Measurements from ENCODE around the gene SH3PXD2B. TPM values are rescaled to one million over a fixed set of nuclear protein-coding genes. Genes with fewer than 3 reads are reported as not detected.

SH3PXD2B gene
- 0.06 TPM for polyA plus RNA-seq (2012; ENCODE audit: low read depth, missing spikeins)

GRCh38 chr5:172454358-172455086, at the start of gene SH3PXD2B:
Gene SH3PXD2B (minus strand): TSS chr5:172454525. CDS start chr5:172454352, 173 bp downstream.
- no peak for FAIRE-seq
- peak; percentile 51 for DNase-seq (ENCODE audit: insufficient read length, low spot score)
- TF ChIP-seq SPI1 (IDR thresholded peaks at IDR 0.05; ENCODE audit: low read depth, low read length): no peak
- TF ChIP-seq TAF1 (IDR thresholded peaks at IDR 0.05; ENCODE audit: low read depth, low read length): no peak
- no peak for TF ChIP-seq POU2F2 (IDR thresholded peaks at IDR 0.05; ENCODE audit: low read depth, low read length)
- TF ChIP-seq POLR2A (IDR thresholded peaks at IDR 0.05; ENCODE audit: low read depth, low read length): no peak
- TF ChIP-seq POLR2AphosphoS5 (IDR thresholded peaks at IDR 0.05; ENCODE audit: low read depth, low read length): no peak
- no peak for TF ChIP-seq PAX5 (IDR thresholded peaks at IDR 0.05; ENCODE audit: insufficient read depth, low read length, severe bottlenecking)

- FAIRE-seq (no peak), DNase-seq (ENCODE audit: insufficient read length, low spot score) (no peak)
- TF ChIP-seq SPI1 (IDR thresholded peaks at IDR 0.05; ENCODE audit: low read depth, low read length): no peak
- TF ChIP-seq PAX5 (IDR thresholded peaks at IDR 0.05; ENCODE audit: insufficient read depth, low read length, severe bottlenecking): no peak
- TF ChIP-seq TAF1 (IDR thresholded peaks at IDR 0.05; ENCODE audit: low read depth, low read length): no peak
- no peak for TF ChIP-seq POU2F2 (IDR thresholded peaks at IDR 0.05; ENCODE audit: low read depth, low read length)
- TF ChIP-seq POLR2AphosphoS5 (IDR thresholded peaks at IDR 0.05; ENCODE audit: low read depth, low read length): no peak
- TF ChIP-seq POLR2A (IDR thresholded peaks at IDR 0.05; ENCODE audit: low read depth, low read length): no peak
Measured at GRCh38 chr5:172502969-172503368, 48.6 kb upstream of the SH3PXD2B start.

GRCh38 chr5:172502410-172502809, 48.1 kb upstream of the SH3PXD2B start:
- DNase-seq (ENCODE audit: insufficient read length, low spot score): no peak
- no peak for TF ChIP-seq POLR2AphosphoS5 (IDR thresholded peaks at IDR 0.05; ENCODE audit: low read depth, low read length)
- FAIRE-seq: no peak

GRCh38 chr5:172501708-172502320, 47.5 kb upstream of the SH3PXD2B start:
- FAIRE-seq (no peak), DNase-seq (ENCODE audit: insufficient read length, low spot score) (no peak)
- no peak for TF ChIP-seq TAF1 (IDR thresholded peaks at IDR 0.05; ENCODE audit: low read depth, low read length)
- no peak for TF ChIP-seq POLR2A (IDR thresholded peaks at IDR 0.05; ENCODE audit: low read depth, low read length)
- TF ChIP-seq POU2F2 (IDR thresholded peaks at IDR 0.05; ENCODE audit: low read depth, low read length): no peak
- TF ChIP-seq POLR2AphosphoS5 (IDR thresholded peaks at IDR 0.05; ENCODE audit: low read depth, low read length): no peak
- no peak for TF ChIP-seq SPI1 (IDR thresholded peaks at IDR 0.05; ENCODE audit: low read depth, low read length)
- TF ChIP-seq PAX5 (IDR thresholded peaks at IDR 0.05; ENCODE audit: insufficient read depth, low read length, severe bottlenecking): no peak

- no peak for TF ChIP-seq PAX5 (IDR thresholded peaks at IDR 0.05; ENCODE audit: insufficient read depth, low read length, severe bottlenecking)
- no peak for TF ChIP-seq POU2F2 (IDR thresholded peaks at IDR 0.05; ENCODE audit: low read depth, low read length)
- TF ChIP-seq TAF1 (IDR thresholded peaks at IDR 0.05; ENCODE audit: low read depth, low read length): no peak
- TF ChIP-seq POLR2AphosphoS5 (IDR thresholded peaks at IDR 0.05; ENCODE audit: low read depth, low read length): no peak
- no peak for TF ChIP-seq POLR2A (IDR thresholded peaks at IDR 0.05; ENCODE audit: low read depth, low read length)
- no peak for TF ChIP-seq SPI1 (IDR thresholded peaks at IDR 0.05; ENCODE audit: low read depth, low read length)
- FAIRE-seq (no peak), DNase-seq (ENCODE audit: insufficient read length, low spot score) (no peak)
Measured at GRCh38 chr5:172499287-172499686, 45.0 kb upstream of the SH3PXD2B start.

GRCh38 chr5:172498431-172499129, 44.3 kb upstream of the SH3PXD2B start:
- FAIRE-seq (no peak), DNase-seq (ENCODE audit: insufficient read length, low spot score) (no peak)
- TF ChIP-seq TAF1 (IDR thresholded peaks at IDR 0.05; ENCODE audit: low read depth, low read length) (no peak), POU2F2 (IDR thresholded peaks at IDR 0.05; ENCODE audit: low read depth, low read length) (no peak), PAX5 (IDR thresholded peaks at IDR 0.05; ENCODE audit: insufficient read depth, low read length, severe bottlenecking) (no peak), POLR2AphosphoS5 (IDR thresholded peaks at IDR 0.05; ENCODE audit: low read depth, low read length) (no peak), POLR2A (IDR thresholded peaks at IDR 0.05; ENCODE audit: low read depth, low read length) (no peak), SPI1 (IDR thresholded peaks at IDR 0.05; ENCODE audit: low read depth, low read length) (no peak)

GRCh38 chr5:172497591-172498255, 43.4 kb upstream of the SH3PXD2B start:
- no peak for FAIRE-seq
- TF ChIP-seq SPI1 (IDR thresholded peaks at IDR 0.05; ENCODE audit: low read depth, low read length) (no peak), TAF1 (IDR thresholded peaks at IDR 0.05; ENCODE audit: low read depth, low read length) (no peak), POU2F2 (IDR thresholded peaks at IDR 0.05; ENCODE audit: low read depth, low read length) (no peak), PAX5 (IDR thresholded peaks at IDR 0.05; ENCODE audit: insufficient read depth, low read length, severe bottlenecking) (no peak), POLR2A (IDR thresholded peaks at IDR 0.05; ENCODE audit: low read depth, low read length) (no peak), POLR2AphosphoS5 (IDR thresholded peaks at IDR 0.05; ENCODE audit: low read depth, low read length) (no peak)
- no peak for DNase-seq (ENCODE audit: insufficient read length, low spot score)

GRCh38 chr5:172496671-172497371, 42.5 kb upstream of the SH3PXD2B start:
- no peak for DNase-seq (ENCODE audit: insufficient read length, low spot score)
- no peak for TF ChIP-seq TAF1 (IDR thresholded peaks at IDR 0.05; ENCODE audit: low read depth, low read length)
- TF ChIP-seq PAX5 (IDR thresholded peaks at IDR 0.05; ENCODE audit: insufficient read depth, low read length, severe bottlenecking): no peak
- TF ChIP-seq SPI1 (IDR thresholded peaks at IDR 0.05; ENCODE audit: low read depth, low read length): no peak
- TF ChIP-seq POLR2AphosphoS5 (IDR thresholded peaks at IDR 0.05; ENCODE audit: low read depth, low read length): no peak
- TF ChIP-seq POLR2A (IDR thresholded peaks at IDR 0.05; ENCODE audit: low read depth, low read length): no peak
- no peak for TF ChIP-seq POU2F2 (IDR thresholded peaks at IDR 0.05; ENCODE audit: low read depth, low read length)
- no peak for FAIRE-seq

All from GM12891 (cell line).